ENCODE measurements around the gene DMD.
"Not testable (repeated sequence)": the region's sequence is repeated elsewhere in the genome, so short reads cannot be mapped to it uniquely, and the experiment has no call there.

DMD gene

DNA sequence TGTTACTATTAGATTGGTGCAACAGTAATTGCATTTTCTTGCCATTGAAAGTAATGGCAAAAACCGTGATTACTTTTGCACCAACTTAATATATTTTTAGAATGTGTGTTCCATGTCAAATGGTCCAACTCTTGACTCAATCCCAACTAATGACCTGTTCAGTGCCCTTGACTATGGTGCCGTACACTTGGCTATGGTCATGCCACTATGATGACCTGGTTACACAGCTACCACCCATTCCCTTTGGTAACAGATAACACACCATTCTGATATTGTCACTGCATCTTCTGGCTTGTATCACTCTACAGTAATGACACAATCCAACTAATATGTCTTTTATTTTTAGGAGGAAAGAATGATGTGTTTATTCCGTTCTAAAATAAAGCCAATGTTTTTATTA lies 469.4 kb downstream of the DMD start:
- no peak overlapping the region for H3K4me3 ChIP-seq (ENCODE audit: low read length)
- DNase-seq (ENCODE audit: low read depth): no peak
- TF ChIP-seq, protein P1, sequence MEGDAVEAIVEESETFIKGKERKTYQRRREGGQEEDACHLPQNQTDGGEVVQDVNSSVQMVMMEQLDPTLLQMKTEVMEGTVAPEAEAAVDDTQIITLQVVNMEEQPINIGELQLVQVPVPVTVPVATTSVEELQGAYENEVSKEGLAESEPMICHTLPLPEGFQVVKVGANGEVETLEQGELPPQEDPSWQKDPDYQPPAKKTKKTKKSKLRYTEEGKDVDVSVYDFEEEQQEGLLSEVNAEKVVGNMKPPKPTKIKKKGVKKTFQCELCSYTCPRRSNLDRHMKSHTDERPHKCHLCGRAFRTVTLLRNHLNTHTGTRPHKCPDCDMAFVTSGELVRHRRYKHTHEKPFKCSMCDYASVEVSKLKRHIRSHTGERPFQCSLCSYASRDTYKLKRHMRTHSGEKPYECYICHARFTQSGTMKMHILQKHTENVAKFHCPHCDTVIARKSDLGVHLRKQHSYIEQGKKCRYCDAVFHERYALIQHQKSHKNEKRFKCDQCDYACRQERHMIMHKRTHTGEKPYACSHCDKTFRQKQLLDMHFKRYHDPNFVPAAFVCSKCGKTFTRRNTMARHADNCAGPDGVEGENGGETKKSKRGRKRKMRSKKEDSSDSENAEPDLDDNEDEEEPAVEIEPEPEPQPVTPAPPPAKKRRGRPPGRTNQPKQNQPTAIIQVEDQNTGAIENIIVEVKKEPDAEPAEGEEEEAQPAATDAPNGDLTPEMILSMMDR (IDR thresholded peaks at IDR 0.05; ENCODE audit: insufficient read depth, low read depth, low read length, missing control alignments): no peak

GRCh38 chrX:32708542-32708941 lies 502.8 kb downstream of the DMD start:
- TF ChIP-seq, protein P1 (IDR thresholded peaks at IDR 0.05; ENCODE audit: insufficient read depth, low read depth, low read length, missing control alignments): no peak
- no peak for DNase-seq (ENCODE audit: low read depth)

GRCh38 chrX:32705385-32705784 lies 506.0 kb downstream of the DMD start:
- DNase-seq (ENCODE audit: low read depth); H3K4me3 ChIP-seq (ENCODE audit: low read length): not testable (repeated sequence)

More at GRCh38 chrX:32708542-32708941, 502.8 kb downstream of the DMD start:
- no peak overlapping the region for H3K4me3 ChIP-seq (ENCODE audit: low read length)

- DNase-seq (ENCODE audit: low read depth): no peak
- H3K4me3 ChIP-seq (ENCODE audit: low read length): no peak overlapping the region
- TF ChIP-seq, protein P1 (IDR thresholded peaks at IDR 0.05; ENCODE audit: insufficient read depth, low read depth, low read length, missing control alignments): peak; percentile 17
These were observed 524.0 kb downstream of the DMD start for GRCh38 chrX:32687379-32687778.

GRCh38 chrX:32678487-32678886 lies 532.9 kb downstream of the DMD start:
- TF ChIP-seq, protein P1 (IDR thresholded peaks at IDR 0.05; ENCODE audit: insufficient read depth, low read depth, low read length, missing control alignments): no peak
- no peak overlapping the region for H3K4me3 ChIP-seq (ENCODE audit: low read length)
- DNase-seq (ENCODE audit: low read depth): no peak

DNA sequence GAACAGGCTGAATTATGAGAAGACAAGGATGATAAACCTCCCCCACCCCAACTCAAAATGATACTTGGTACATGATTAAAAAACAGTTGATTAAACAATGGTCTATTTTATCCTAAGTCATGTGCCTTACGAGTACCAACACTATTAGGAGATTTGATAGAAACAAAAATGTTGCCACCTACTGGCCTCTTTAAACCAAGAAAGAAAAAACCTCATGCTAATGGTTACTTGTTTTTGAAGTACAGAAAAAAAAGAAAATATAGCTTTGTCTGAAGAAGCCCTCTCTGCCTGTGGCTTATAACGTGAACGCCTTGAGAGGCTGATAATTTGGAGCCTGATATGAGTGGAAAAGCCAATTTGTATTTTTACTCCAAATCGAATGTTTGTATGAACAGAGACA lies 538.2 kb downstream of the DMD start:
- TF ChIP-seq, protein P1 (IDR thresholded peaks at IDR 0.05; ENCODE audit: insufficient read depth, low read depth, low read length, missing control alignments): no peak
- DNase-seq (ENCODE audit: low read depth): peak; percentile 16
- no peak overlapping the region for H3K4me3 ChIP-seq (ENCODE audit: low read length)

DNA sequence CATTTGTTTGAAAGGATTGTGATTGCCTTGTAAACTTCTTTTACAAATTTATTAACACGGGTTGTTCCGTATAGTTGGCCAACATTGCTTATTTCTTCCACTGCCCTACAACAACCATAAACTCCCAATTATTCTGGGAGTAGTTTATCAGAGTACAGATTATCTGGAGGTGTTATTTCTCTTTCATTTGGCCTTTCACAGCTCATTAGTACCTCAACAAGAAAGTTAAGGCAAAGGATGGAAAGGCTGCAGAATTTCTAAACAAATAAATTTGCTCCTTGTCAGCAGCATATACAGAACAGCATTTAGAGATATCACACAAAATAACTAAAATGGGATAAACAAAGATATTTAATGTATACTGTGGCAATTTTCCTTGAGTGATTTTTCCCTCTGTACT lies 548.8 kb downstream of the DMD start:
- DNase-seq (ENCODE audit: low read depth): no peak
- TF ChIP-seq, protein P1 (IDR thresholded peaks at IDR 0.05; ENCODE audit: insufficient read depth, low read depth, low read length, missing control alignments): no peak
- no peak overlapping the region for H3K4me3 ChIP-seq (ENCODE audit: low read length)
